Measurements from ENCODE around the gene OR10H2.
"Not testable (repeated sequence)": the region's sequence is repeated elsewhere in the genome, so short reads cannot be mapped to it uniquely, and the experiment has no call there.

The OR10H2 gene

DNA sequence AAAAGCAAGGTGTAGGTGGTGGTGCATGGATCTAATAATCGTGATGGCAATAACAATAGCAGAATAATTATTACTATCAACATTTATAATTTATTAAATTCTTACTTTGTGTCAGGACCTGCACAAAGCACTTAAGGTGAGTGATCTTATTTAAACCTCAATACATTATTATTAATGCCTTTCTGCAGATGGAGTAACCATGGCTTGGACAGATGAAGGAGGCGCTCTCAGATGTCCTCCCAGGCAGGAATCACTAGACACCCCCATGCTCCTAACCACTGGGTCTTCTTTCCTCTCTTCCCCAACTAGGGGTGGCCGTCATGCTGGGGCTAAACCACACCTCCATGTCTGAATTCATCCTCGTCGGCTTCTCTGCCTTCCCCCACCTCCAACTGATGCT, at the start of gene OR10H2:
Gene OR10H2 (plus strand): TSS at position 301 of the 400 bp plus-strand sequence. CDS start 20 bp downstream, at position 321.
- no peak for DNase-seq

- no peak for DNase-seq
Measured at GRCh38 chr19:15679089-15679488, 48.7 kb upstream of the OR10H2 start.

DNA sequence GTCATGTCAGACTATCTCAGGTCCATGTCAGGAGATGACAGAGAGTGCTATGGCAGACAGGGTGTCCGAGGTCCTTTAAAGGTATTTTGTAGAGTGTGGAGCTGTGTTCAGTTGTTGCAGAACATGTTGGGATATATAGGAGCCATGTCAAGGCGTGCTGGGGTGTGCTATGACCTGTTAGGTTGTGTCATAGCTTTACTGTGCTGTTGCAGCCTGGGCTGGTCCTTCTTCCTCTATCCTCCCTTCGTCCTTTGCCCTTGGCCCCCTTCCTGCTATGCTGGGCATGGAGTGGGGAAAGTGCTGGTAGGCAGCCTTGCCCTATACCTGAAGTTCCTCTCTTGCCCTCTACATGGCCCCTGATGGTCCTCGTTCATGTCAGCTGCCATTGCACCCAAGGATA, 48.0 kb upstream of the OR10H2 start:
- DNase-seq: not testable (repeated sequence)

DNA sequence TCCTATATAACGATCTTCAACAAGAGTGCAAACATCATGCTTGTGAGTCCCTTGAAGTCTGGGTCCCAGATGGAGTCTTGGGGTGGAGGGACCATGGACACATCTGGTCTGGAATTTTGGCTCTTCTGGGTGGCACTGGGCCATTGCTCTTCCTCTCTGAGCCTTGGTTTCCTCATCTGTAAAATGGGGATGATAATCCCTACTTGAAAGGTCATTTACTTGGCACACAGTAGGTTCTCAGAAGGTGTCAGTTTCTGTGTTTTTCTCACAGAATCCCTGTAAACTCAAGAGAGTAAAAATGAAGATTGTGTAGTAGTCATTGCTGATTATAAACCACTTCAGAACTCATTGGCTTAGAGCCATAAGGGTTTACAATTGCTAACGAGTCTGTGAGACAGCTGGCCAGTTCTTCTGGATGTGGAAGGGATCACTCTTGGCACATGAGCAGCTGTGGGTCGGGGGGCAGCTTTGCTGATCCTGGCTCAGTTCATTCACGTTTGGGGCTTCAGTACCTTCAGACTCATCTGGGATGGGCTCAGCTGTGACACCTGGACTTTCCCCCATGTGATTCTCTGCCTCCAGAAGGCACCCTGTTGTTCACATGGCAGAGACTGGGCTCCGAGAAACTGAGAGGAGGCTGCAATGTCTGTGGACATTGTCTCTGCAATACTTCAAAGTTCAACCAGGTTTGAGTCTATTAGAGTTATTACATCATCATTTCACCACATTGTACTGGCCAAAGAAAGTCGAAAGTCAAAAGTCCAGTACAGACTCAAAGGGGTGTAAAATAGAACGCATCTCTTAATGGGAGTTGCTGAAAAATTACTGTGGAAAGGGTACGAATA, 47.1 kb upstream of the OR10H2 start:
- no peak for DNase-seq

DNA sequence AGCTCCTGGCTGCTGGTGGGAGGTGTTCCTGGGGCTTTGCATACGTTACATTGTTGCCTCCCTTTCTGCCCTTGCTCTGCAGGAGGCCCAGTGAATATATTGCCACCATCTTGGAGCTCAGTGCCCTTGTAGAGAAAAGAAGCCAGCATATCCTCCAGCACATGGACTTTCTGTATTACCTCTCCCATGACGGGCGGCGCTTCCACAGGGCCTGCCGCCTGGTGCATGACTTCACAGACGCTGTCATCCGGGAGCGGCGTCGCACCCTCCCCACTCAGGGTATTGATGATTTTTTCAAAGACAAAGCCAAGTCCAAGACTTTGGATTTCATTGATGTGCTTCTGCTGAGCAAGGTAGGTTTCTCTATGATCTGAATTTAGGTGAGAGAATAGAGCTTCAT, 44.4 kb upstream of the OR10H2 start:
- DNase-seq: no peak

GRCh38 chr19:15684828-15685227, 43.0 kb upstream of the OR10H2 start:
- no peak for DNase-seq

GRCh38 chr19:15696654-15697194, 31.1 kb upstream of the OR10H2 start:
- DNase-seq: no peak

DNA sequence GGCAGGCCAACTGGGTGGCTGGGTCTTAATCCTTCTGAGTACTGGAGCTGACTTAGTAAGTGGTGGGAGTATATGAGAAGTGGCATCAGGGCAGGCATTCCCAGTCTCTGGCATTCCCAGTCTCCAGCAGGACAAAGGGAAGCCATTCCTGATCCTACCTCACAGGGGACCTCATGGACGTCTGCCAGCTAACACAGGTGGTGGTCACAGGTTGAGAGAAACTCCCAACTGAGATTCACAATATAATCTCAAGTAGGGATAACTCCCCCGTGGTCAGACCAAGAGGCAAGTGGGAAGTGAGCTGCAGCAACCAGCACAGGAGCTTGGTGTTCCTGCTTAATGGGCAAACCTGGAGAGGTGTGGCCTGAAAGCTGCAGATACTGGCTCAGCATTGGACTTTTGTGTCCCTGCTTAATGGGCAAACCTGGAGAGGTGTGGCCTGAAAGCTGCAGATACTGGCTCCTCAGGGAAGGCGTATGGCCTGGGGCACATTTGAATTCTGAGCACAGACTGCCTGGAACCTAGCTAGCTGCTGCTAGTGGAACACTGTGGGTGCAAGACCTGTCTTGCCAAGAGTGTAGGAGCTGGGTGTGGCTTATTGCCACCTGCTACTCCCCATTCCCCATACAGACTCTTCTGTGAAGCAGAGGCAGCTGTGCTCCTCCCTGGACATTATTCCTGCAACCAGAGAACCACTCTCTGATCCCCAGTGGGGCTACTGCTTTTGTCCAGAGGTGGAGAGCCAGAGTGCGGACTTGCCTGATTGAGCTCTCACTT, 25.9 kb upstream of the OR10H2 start:
- no peak for DNase-seq

- no peak for DNase-seq
Measured at GRCh38 chr19:15702534-15702930, 25.3 kb upstream of the OR10H2 start.

- no peak for DNase-seq
Measured at GRCh38 chr19:15714638-15715037, 13.2 kb upstream of the OR10H2 start.

DNA sequence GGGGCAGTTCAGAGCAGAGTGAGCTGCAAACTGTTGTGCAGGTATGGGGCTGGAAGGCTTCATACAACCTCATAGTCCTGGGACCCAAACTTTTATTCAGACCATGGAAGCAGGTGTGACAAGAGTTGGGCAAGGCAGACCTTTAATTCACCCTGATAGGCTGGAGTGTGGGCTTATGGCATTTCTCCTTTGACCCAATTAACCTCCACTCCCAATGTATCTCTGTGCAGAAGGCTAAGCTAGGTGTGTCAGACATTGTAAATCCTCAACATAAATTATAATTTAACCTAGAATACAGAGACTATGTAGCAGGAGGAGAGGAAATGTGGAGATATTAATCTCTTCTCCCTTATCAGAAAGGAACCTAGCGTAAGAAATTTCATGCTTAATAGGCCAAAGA, 12.2 kb upstream of the OR10H2 start:
- DNase-seq: no peak

GRCh38 chr19:15717809-15718208, 10.0 kb upstream of the OR10H2 start:
- DNase-seq: no peak

DNA sequence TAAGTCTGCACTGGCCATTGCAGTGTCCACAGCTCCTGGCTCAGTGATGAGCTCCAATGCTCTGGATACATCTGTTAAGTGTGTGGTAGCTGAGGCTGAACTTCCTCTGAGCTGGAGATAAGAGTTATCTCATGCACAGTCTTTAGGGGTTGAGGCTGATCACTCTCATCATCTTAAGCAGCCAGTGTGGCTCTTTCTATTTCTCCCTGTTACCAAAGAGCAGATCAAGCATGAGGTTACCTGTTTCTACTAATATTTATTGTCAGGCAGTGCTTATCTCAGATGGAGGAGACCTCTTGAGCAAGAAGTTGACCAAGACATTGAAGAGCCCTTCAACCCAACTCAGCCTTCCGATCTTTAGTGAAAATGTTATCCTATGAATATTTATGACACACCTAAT, 6.6 kb upstream of the OR10H2 start:
- DNase-seq: no peak

GRCh38 chr19:15722956-15723355, 4.9 kb upstream of the OR10H2 start:
- DNase-seq: no peak

- DNase-seq: no peak
Measured at GRCh38 chr19:15730538-15730937, 2.7 kb downstream of the OR10H2 start.

DNA sequence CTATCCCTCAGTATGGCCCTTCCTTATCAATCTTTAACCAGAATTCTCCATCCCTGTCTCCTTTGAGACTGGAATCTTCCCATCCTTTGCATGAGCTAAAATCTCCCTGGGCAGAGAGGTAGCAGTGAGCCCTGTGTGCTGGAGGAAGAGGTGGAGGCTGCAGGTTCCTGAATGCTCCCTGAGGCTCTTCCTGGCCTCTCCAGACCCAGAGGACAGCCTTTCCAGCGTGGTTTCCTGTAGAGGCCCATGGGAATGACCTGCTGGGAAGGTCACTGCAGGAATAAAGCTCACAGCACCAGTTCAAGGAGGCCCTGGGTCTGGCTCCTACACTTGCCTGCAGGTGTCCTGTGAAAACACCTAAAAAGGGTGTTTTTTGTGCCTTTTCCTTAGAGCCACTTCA, 4.6 kb downstream of the OR10H2 start:
- no peak for DNase-seq

GRCh38 chr19:15733895-15734294, 6.1 kb downstream of the OR10H2 start:
- DNase-seq: no peak

- no peak for DNase-seq
Measured at GRCh38 chr19:15737722-15738121, 9.9 kb downstream of the OR10H2 start, which contains the start of gene OR10H3. TSS of gene OR10H3 (plus strand) at chr19:15737985. CDS start at chr19:15741393, 3,408 bp downstream.

- DNase-seq: no peak
Measured at GRCh38 chr19:15740785-15741184, 13.0 kb downstream of the OR10H2 start.

GRCh38 chr19:15748239-15748638, 20.4 kb downstream of the OR10H2 start:
- no peak for DNase-seq

GRCh38 chr19:15758379-15758778, 30.6 kb downstream of the OR10H2 start:
- DNase-seq: no peak

- DNase-seq: no peak
Measured at GRCh38 chr19:15759962-15760565, 32.2 kb downstream of the OR10H2 start.

- no peak for DNase-seq
Measured at GRCh38 chr19:15769586-15769985, 41.8 kb downstream of the OR10H2 start.

Data from activated naive CD4-positive, alpha-beta T cell (primary cell).